Superior temporal gyrus (tissue), 1 donor: ENCODE measurements around the gene WASHC2A.
"Not testable (repeated sequence)": the region's sequence is repeated elsewhere in the genome, so short reads cannot be mapped to it uniquely, and the experiment has no call there.

Experiments used
- DNase-seq: peaks from one replicate; pipeline ENCODE4 v3.0.0-alpha.2; 2016; ENCODE audit errors: extremely low spot score

WASHC2A gene

DNA sequence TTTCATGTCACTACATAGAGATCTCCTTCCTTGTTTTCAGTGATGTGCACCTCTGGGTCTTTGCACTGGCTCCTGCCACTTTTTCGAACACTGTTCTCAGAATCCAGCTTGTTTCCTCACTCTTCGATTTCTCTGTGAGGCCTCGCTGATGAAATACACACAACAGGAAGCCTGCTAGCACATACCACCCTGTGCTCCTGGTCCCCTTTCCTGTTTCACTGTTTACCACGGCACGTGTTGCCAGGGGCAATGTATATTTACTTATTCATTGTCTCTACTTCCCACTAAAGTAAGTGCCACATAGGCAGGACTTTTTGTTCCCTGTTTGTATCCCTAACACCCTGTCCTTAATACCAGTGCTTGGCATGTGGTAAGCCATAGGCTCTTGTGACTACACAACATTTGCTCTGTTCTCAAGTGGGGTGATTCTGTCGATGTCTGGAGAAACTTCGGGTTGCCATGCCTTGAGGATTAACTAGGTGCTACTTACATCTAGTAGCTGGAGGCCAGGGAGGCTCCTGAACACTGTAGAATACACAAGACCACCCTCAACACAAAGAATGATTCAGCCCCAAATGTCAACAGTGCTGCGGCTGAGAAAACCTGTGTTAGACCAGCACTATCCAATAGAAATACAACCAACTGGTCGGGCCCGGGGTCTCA, 75.9 kb downstream of the WASHC2A start:
- not testable (repeated sequence) for DNase-seq

DNA sequence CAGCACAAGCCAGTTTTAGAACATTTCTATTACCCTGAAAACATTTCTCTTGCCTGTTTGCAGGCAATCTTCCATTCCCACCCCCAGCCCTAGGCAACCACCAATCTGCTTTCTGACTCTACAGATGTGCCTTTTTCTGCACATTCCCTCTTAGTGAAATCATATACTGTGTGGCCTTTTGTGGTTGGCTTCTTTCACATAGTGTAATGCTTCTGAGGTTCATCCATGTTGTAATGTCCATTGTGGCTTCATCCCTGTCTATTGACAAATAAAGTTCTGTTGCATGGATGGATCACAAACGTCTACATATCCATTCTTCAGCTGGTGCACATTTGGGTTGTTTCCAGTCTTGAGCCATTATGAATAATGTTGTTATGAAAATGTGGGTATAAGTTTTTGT, 77.8 kb downstream of the WASHC2A start:
- DNase-seq: not testable (repeated sequence)

DNA sequence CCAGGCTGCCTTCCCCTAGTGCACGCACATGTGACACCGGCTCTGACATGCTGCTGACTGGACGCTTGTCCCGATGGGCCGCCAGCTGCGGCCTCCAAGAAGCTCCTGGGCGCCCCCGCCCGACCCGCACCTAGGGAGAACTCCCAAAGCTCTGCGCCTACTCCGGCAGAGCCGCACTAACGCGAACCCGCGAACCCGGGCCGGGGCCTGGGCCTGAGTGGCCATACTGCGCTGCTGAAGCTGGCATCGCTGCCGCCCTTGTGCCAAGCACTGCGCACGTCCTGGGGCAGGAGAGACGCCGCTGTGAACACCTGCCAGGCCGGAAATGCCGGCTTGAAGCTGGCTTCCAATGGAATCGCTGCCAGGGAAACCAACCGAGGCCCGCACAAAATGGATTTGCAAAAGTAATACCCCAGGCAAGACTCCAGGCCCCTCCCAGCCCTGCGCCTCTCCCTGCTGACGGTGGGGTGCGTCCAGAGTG, 85.1 kb downstream of the WASHC2A start:
- no peak for DNase-seq

- not testable (repeated sequence) for DNase-seq
Measured at GRCh38 chr10:50157868-50158267, 90.1 kb downstream of the WASHC2A start.

DNA sequence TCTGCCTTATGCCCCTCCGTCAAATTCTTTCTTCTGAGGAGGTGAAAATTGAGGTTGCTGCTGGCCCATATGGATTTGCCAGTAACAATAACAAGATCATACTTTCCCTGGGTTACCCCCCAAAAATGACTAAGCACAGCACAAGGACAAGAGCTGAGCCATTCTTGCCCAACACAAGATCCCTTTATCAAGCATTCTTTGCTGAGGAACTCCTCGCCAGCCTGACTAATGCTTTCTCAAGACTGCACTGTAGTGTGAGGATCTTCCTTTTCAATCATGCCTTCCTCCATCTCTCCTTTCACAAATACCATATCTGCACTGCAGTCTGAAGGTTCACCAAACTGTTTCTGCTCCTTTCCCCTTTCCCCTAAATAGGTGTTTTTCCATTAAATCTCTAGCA, 92.1 kb downstream of the WASHC2A start:
- DNase-seq: not testable (repeated sequence)

DNA sequence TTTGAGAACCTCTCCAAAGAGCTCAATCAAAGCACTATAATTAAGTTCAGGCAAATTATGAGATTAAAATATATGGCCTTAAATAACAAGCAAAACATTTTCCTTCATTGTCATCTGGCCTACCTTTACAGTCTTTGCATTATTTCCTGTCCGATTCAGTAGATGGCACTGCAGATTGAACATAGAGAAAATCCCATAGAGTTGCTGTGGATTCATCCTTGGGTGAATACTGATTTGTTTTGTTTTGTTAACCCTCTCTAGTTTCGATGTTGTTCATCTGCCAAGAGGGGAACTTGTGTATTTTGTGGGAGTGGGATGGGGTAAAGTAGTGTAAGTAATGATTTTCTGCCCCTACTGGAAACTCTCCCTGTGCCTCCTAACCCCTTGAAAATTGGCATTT, 97.3 kb downstream of the WASHC2A start:
- peak; percentile 16 for DNase-seq

GRCh38 chr10:50167833-50168232, 100.1 kb downstream of the WASHC2A start:
- DNase-seq: peak; percentile 2

GRCh38 chr10:50169506-50169905, 101.8 kb downstream of the WASHC2A start:
- peak; percentile 1 for DNase-seq

DNA sequence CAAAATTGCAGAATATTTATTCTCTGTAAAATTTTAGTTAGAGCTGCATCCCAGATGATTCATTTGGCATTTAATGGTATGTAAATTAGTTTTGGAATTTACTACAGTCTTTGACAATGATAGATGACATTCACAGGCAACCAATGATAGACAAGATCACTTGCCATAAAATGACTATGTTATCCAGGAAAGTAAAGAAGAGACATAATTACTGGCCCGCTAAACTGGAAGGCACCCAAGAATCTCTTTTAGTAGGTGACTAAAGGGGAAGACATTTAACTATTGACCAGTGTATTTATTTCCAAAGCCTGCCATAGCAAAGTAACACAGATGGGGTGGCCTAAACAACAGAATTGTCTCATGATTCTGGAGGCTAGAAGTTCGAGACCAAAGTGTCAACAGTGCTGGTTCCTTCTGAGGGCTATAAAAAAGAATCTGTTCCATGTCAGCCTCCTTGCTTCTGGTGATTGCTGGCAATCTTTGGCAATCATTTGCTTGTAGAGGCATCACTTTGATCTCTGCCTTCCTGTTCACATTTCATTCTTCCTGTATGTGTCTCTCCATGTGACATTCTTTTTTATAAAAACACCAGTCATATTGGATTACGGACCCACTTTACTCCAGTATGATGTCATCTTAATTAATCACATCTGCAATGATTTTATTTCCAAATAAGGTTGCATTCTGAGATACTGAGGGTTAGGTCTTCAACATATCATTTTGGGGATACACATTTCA, 107.2 kb downstream of the WASHC2A start:
- not testable (repeated sequence) for DNase-seq
